Measurements from ENCODE around the gene DNAH17. TPM values are rescaled to one million over a fixed set of nuclear protein-coding genes. Genes with fewer than 3 reads are reported as not detected.

DNAH17 gene
- total and polyA plus RNA-seq, 2 of the 13 experiments (the other 11 are each of a cell fraction or from before 2014, with no cell fraction given), result 0.86 to 1.6 TPM

- TF ChIP-seq, protein P1, sequence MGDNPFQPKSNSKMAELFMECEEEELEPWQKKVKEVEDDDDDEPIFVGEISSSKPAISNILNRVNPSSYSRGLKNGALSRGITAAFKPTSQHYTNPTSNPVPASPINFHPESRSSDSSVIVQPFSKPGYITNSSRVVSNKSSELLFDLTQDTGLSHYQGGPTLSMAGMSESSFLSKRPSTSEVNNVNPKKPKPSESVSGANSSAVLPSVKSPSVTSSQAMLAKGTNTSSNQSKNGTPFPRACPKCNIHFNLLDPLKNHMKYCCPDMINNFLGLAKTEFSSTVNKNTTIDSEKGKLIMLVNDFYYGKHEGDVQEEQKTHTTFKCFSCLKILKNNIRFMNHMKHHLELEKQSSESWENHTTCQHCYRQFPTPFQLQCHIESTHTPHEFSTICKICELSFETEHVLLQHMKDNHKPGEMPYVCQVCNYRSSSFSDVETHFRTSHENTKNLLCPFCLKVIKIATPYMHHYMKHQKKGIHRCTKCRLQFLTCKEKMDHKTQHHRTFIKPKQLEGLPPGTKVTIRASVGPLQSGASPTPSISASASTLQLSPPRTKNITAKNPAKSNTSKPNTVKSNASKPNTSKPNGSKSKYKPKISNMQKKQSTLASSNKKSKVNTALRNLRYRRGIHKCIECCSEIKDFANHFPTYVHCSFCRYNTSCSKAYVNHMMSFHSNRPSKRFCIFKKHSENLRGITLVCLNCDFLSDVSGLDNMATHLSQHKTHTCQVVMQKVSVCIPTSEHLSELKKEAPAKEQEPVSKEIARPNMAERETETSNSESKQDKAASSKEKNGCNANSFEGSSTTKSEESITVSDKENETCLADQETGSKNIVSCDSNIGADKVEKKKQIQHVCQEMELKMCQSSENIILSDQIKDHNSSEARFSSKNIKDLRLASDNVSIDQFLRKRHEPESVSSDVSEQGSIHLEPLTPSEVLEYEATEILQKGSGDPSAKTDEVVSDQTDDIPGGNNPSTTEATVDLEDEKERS (CRISPR knock-in tag; IDR thresholded peaks at IDR 0.05), result no peak
- TF ChIP-seq ZNF354B (CRISPR knock-in tag; IDR thresholded peaks at IDR 0.05), result no peak
- TF ChIP-seq ZNF775 (CRISPR knock-in tag; IDR thresholded peaks at IDR 0.05; ENCODE audit: borderline replicate concordance), result no peak
- TF ChIP-seq, protein P2, sequence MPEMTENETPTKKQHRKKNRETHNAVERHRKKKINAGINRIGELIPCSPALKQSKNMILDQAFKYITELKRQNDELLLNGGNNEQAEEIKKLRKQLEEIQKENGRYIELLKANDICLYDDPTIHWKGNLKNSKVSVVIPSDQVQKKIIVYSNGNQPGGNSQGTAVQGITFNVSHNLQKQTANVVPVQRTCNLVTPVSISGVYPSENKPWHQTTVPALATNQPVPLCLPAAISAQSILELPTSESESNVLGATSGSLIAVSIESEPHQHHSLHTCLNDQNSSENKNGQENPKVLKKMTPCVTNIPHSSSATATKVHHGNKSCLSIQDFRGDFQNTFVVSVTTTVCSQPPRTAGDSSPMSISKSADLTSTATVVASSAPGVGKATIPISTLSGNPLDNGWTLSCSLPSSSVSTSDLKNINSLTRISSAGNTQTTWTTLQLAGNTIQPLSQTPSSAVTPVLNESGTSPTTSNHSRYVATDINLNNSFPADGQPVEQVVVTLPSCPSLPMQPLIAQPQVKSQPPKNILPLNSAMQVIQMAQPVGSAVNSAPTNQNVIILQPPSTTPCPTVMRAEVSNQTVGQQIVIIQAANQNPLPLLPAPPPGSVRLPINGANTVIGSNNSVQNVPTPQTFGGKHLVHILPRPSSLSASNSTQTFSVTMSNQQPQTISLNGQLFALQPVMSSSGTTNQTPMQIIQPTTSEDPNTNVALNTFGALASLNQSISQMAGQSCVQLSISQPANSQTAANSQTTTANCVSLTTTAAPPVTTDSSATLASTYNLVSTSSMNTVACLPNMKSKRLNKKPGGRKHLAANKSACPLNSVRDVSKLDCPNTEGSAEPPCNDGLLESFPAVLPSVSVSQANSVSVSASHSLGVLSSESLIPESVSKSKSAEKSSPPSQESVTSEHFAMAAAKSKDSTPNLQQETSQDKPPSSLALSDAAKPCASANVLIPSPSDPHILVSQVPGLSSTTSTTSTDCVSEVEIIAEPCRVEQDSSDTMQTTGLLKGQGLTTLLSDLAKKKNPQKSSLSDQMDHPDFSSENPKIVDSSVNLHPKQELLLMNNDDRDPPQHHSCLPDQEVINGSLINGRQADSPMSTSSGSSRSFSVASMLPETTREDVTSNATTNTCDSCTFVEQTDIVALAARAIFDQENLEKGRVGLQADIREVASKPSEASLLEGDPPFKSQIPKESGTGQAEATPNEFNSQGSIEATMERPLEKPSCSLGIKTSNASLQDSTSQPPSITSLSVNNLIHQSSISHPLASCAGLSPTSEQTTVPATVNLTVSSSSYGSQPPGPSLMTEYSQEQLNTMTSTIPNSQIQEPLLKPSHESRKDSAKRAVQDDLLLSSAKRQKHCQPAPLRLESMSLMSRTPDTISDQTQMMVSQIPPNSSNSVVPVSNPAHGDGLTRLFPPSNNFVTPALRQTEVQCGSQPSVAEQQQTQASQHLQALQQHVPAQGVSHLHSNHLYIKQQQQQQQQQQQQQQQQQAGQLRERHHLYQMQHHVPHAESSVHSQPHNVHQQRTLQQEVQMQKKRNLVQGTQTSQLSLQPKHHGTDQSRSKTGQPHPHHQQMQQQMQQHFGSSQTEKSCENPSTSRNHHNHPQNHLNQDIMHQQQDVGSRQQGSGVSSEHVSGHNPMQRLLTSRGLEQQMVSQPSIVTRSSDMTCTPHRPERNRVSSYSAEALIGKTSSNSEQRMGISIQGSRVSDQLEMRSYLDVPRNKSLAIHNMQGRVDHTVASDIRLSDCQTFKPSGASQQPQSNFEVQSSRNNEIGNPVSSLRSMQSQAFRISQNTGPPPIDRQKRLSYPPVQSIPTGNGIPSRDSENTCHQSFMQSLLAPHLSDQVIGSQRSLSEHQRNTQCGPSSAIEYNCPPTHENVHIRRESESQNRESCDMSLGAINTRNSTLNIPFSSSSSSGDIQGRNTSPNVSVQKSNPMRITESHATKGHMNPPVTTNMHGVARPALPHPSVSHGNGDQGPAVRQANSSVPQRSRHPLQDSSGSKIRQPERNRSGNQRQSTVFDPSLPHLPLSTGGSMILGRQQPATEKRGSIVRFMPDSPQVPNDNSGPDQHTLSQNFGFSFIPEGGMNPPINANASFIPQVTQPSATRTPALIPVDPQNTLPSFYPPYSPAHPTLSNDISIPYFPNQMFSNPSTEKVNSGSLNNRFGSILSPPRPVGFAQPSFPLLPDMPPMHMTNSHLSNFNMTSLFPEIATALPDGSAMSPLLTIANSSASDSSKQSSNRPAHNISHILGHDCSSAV (CRISPR knock-in tag; IDR thresholded peaks at IDR 0.05; ENCODE audit: borderline replicate concordance), result no peak
- TF ChIP-seq AHR (CRISPR knock-in tag; IDR thresholded peaks at IDR 0.05), result no peak
- no peak for TF ChIP-seq SSRP1 (CRISPR knock-in tag; IDR thresholded peaks at IDR 0.05)
- TF ChIP-seq ZKSCAN5 (CRISPR knock-in tag; IDR thresholded peaks at IDR 0.05), result no peak
- TF ChIP-seq ZNF780A (CRISPR knock-in tag; IDR thresholded peaks at IDR 0.05), result no peak
- no peak for TF ChIP-seq KAT7 (CRISPR knock-in tag; IDR thresholded peaks at IDR 0.05; ENCODE audit: borderline replicate concordance)
- TF ChIP-seq, protein P3, sequence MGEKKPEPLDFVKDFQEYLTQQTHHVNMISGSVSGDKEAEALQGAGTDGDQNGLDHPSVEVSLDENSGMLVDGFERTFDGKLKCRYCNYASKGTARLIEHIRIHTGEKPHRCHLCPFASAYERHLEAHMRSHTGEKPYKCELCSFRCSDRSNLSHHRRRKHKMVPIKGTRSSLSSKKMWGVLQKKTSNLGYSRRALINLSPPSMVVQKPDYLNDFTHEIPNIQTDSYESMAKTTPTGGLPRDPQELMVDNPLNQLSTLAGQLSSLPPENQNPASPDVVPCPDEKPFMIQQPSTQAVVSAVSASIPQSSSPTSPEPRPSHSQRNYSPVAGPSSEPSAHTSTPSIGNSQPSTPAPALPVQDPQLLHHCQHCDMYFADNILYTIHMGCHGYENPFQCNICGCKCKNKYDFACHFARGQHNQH (CRISPR knock-in tag; IDR thresholded peaks at IDR 0.05), result 0 out of 2 replicates have a peak, but pooled peaks have one; percentile 31
- no peak for TF ChIP-seq ZNF230 (CRISPR knock-in tag; IDR thresholded peaks at IDR 0.05)
- TF ChIP-seq SOX13 (IDR thresholded peaks at IDR 0.05), result no peak
- TF ChIP-seq SOX13 (CRISPR knock-in tag; conservative IDR thresholded peaks at IDR 0.05 in 1 of 2, IDR thresholded peaks at IDR 0.05 in 1 of 2), result no peak
- no peak for TF ChIP-seq TCF7 (IDR thresholded peaks at IDR 0.05; ENCODE audit: low read depth)
- no peak for TF ChIP-seq HNRNPK (IDR thresholded peaks at IDR 0.05; ENCODE audit: low read depth, low read length, poor library complexity, severe bottlenecking)
- TF ChIP-seq, protein P4, sequence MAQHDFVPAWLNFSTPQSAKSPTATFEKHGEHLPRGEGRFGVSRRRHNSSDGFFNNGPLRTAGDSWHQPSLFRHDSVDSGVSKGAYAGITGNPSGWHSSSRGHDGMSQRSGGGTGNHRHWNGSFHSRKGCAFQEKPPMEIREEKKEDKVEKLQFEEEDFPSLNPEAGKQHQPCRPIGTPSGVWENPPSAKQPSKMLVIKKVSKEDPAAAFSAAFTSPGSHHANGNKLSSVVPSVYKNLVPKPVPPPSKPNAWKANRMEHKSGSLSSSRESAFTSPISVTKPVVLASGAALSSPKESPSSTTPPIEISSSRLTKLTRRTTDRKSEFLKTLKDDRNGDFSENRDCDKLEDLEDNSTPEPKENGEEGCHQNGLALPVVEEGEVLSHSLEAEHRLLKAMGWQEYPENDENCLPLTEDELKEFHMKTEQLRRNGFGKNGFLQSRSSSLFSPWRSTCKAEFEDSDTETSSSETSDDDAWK (CRISPR knock-in tag; IDR thresholded peaks at IDR 0.05), result no peak
These were observed 144.0 kb downstream of the DNAH17 start (continued) for GRCh38 chr17:78433013-78433727.

Measured in HepG2 (cell line).